Prostate gland (tissue), 2 donors: ENCODE results near the gene PDE9A. TPM values are rescaled to one million over a fixed set of nuclear protein-coding genes. Genes with fewer than 3 reads are reported as not detected.

Source experiments
- DNase-seq: peaks from one replicate; pipeline ENCODE4 v3.0.0-alpha.2; 2019; ENCODE audit warnings: low spot score
- H3K27ac ChIP-seq, 2 donors: fragments of 200-600 bp; sonication (generic); 2 replicates each; pipeline ENCODE4 v1.5.1; 2017 to 2019
- H3K27me3 ChIP-seq: fragments of 200-600 bp; sonication (generic); replicated peaks from 2 replicates; pipeline ENCODE4 v1.5.1; 2019; ENCODE audit not compliant: insufficient read depth
- H3K36me3 ChIP-seq, 2 donors: fragments of 200-600 bp; sonication (generic); 1 replicate in 1 of 2; 2 replicates in 1 of 2; pipeline versions ENCODE4 v1.5.1 to v1.8.1; 2017 to 2019
- H3K4me1 ChIP-seq: fragments of 200-600 bp; sonication (generic); replicated peaks from 2 replicates; pipeline ENCODE4 v1.5.1; 2019
- H3K4me3 ChIP-seq, 2 donors: fragments of 200-600 bp; sonication (generic); 2 replicates each; pipeline ENCODE4 v1.5.1; 2017 to 2019
- H3K9me3 ChIP-seq: fragments of 200-600 bp; sonication (generic); 2 replicates; pipeline ENCODE4 v1.5.1; 2017
- CTCF ChIP-seq, 4 experiments: fragments of 200-600 bp in 2 of 4; fragments of 450-650 bp in 2 of 4; sonication (generic) in 2 of 4; IDR thresholded peaks; 1 replicate in 3 of 4; 2 replicates in 1 of 4; pipeline ENCODE4 v1.5.1; 2016 to 2019; ENCODE audit warnings: antibody characterized with exemption in 4 of 4, mild to moderate bottlenecking in 2 of 4, moderate library complexity in 2 of 4
- POLR2A ChIP-seq: fragments of 450-650 bp; IDR thresholded peaks from one replicate; pipeline ENCODE4 v1.6.1; 2016; ENCODE audit warnings: antibody characterized with exemption, mild to moderate bottlenecking
- POLR2AphosphoS5 ChIP-seq: sonication (generic); formaldehyde crosslinking; IDR thresholded peaks from one replicate; pipeline ENCODE4 v1.6.1; 2017; ENCODE audit warnings: antibody characterized with exemption
- WGBS: methylation state at CpG from one replicate; pipeline ENCODE4 v1.1.5; 2018; 5-methylcytosine and 5-hydroxymethylcytosine counted together
- intact Hi-C: fragments of 100-400 bp; cut with DNase I; formaldehyde crosslinking; loops from one replicate; pipeline ENCODE4 v1.14.2; 2022
- total RNA-seq, 2 donors: library from RNA; depleted of rRNA; stranded (reverse); fragments of >200 nt; gene quantifications; one replicate each; pipeline ENCODE4 v1.1.0, GENCODE V29; 2016

PDE9A gene
- total RNA-seq, 2 donors from 2014 or later = 80.0 to 93.6 TPM

DNA sequence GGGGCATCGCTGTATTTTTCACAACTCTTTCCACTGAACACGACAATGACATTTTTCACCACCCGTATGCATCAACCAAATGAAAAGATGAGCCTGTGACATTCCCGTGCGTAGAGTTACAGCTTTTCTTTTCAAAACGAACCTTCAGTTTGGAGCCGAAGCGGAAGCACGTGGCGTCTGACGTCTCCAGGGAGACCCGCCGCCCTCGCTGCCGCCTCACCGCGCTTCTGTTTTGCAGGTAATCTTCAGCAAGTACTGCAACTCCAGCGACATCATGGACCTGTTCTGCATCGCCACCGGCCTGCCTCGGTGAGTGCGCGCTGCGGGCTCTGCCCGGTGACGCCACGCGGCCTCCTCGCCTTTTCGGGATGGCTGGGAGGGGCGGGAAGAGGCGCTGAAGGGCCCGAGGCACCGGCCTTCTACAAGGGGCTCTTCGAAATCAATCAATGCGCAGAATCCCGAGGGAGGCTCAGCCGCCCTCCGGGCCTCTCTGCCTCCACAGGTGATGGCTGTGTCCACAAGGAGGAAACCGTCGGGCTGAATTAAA, 32.6 kb downstream of the PDE9A start:
- intact Hi-C loops = no loop called here
- no peak overlapping the region for H3K4me3 ChIP-seq
- no peaks in the 10 kb centered on the region for H3K36me3 ChIP-seq

GRCh38 chr21:42687796-42688195, 34.4 kb downstream of the PDE9A start:
- Histone ChIP-seq H3K4me1 (no peaks in the 10 kb centered on the region), H3K9me3 (no peaks in the 10 kb centered on the region), H3K27me3 (no peaks in the 10 kb centered on the region), H3K27ac (no peak overlapping the region), H3K36me3 (no peaks in the 10 kb centered on the region), H3K4me3 (no peak overlapping the region)
- 93% methylated on average over 18 of the region's 18 CpGs for WGBS
- DNase-seq = no peak
- intact Hi-C loops = no loop called here
- TF ChIP-seq CTCF (IDR thresholded peaks at IDR 0.05) = no peak
- TF ChIP-seq POLR2A = no peak
- TF ChIP-seq POLR2AphosphoS5 = no peak

More for the DNA sequence above, 32.6 kb downstream of the PDE9A start:
- TF ChIP-seq CTCF (IDR thresholded peaks at IDR 0.05) (no peak), POLR2A (no peak), POLR2AphosphoS5 (no peak)
- DNase-seq = no peak
- no peaks in the 10 kb centered on the region for H3K9me3 ChIP-seq
- H3K4me1 ChIP-seq = no peaks in the 10 kb centered on the region
- H3K27ac ChIP-seq = no peak overlapping the region
- no peaks in the 10 kb centered on the region for H3K27me3 ChIP-seq
- 96% methylated on average over 41 of the region's 41 CpGs for WGBS

DNA sequence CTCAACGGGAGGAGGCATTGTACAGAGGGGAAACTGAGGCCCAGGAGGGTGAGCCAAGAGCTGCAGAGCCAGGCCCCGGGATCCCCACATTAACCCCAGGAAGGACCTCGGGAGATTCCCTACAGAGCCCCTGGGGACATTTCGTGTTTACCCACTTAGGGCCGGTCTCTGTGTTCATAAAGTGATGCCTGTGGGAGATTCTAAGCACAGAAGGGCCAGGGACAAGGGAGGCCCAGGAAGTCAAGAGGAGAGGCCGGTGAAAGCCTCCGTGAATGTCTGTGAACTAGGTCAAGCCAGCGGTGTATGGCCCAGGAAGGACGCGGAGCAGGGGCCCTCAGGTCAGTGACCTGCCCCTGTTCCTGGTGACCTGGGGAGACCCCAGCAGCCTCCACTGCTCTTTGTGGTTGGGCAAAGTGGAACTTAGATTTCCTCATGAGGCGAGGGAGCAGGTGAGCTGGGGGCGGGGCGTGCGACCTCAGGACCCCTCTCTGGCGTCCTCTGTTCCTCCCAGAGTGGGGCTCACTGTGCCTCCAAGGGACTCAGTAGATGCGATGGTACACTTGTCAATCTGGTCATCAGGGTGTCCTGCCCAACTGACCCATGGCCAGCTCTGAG, 34.9 kb downstream of the PDE9A start:
- intact Hi-C loops = no loop called here
- H3K36me3 ChIP-seq = no peaks in the 10 kb centered on the region
- no peaks in the 10 kb centered on the region for H3K4me1 ChIP-seq
- H3K9me3 ChIP-seq = no peaks in the 10 kb centered on the region
- TF ChIP-seq CTCF (IDR thresholded peaks at IDR 0.05) (no peak), POLR2A (no peak), POLR2AphosphoS5 (no peak)
- no peaks in the 10 kb centered on the region for H3K27me3 ChIP-seq
- WGBS = 92% methylated on average over 16 of the region's 16 CpGs
- DNase-seq = no peak
- no peak overlapping the region for H3K4me3 ChIP-seq
- H3K27ac ChIP-seq = no peak overlapping the region

DNA sequence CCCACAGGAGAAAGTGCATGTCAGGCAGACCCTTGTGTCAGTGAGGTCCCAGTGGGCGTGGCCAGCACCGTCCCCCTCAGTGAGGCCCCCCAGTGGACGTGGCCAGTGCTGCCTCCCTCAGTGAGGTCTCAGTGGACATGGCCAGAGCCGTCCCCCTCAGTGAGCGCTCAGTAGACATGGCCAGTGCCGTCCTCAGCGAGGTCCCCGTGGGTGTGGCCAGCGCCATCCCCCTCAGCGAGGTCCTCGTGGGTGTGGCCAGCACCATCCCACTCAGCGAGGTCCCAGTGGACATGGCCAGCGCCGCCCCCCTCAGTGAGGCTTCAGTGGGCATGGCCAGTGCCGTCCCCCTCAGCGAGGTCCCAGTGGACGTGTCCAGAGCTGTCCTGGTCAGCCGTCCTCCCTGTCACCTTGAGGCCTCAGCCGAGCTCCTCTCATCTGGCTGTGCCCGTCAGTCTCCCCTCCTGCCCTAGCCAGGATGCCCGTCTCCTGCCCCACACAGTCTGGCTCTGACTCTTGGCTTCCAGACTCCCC, 35.5 kb downstream of the PDE9A start:
- Histone ChIP-seq H3K27ac (no peak overlapping the region), H3K4me1 (no peaks in the 10 kb centered on the region), H3K4me3 (no peak overlapping the region), H3K9me3 (no peaks in the 10 kb centered on the region), H3K27me3 (no peaks in the 10 kb centered on the region), H3K36me3 (no peaks in the 10 kb centered on the region)
- 88% methylated on average over 15 of the region's 21 CpGs for WGBS
- no peak for TF ChIP-seq CTCF (IDR thresholded peaks at IDR 0.05)
- TF ChIP-seq POLR2A = no peak
- no peak for TF ChIP-seq POLR2AphosphoS5
- DNase-seq = no peak
- intact Hi-C loops = no loop called here

- Histone ChIP-seq H3K27me3 (no peaks in the 10 kb centered on the region), H3K27ac (no peak overlapping the region), H3K4me3 (no peak overlapping the region), H3K4me1 (no peaks in the 10 kb centered on the region), H3K36me3 (no peaks in the 10 kb centered on the region), H3K9me3 (no peaks in the 10 kb centered on the region)
- intact Hi-C loops = no loop called here
- no peak for TF ChIP-seq POLR2AphosphoS5
- no peak for TF ChIP-seq CTCF (IDR thresholded peaks at IDR 0.05)
- no peak for TF ChIP-seq POLR2A
- 89% methylated on average over 6 of the region's 6 CpGs for WGBS
- DNase-seq = no peak
Observed at GRCh38 chr21:42690586-42690985, 37.2 kb downstream of the PDE9A start.
